Fibroblast of gingiva (primary cell): Measurements from ENCODE around the gene CCDC120.
A peak's percentile ranks its signal among the peaks of the same experiment; 100 is the strongest.

ENCODE experiments used
- DNase-seq: peaks from one replicate; pipeline ENCODE4 v3.0.0-alpha.2; 2011; ENCODE audit warnings: low read depth

Gene CCDC120, protein sequence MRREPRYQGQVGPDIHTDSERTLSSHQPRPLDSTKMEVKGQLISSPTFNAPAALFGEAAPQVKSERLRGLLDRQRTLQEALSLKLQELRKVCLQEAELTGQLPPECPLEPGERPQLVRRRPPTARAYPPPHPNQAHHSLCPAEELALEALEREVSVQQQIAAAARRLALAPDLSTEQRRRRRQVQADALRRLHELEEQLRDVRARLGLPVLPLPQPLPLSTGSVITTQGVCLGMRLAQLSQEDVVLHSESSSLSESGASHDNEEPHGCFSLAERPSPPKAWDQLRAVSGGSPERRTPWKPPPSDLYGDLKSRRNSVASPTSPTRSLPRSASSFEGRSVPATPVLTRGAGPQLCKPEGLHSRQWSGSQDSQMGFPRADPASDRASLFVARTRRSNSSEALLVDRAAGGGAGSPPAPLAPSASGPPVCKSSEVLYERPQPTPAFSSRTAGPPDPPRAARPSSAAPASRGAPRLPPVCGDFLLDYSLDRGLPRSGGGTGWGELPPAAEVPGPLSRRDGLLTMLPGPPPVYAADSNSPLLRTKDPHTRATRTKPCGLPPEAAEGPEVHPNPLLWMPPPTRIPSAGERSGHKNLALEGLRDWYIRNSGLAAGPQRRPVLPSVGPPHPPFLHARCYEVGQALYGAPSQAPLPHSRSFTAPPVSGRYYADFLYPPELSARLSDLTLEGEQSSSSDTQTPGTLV

DNA sequence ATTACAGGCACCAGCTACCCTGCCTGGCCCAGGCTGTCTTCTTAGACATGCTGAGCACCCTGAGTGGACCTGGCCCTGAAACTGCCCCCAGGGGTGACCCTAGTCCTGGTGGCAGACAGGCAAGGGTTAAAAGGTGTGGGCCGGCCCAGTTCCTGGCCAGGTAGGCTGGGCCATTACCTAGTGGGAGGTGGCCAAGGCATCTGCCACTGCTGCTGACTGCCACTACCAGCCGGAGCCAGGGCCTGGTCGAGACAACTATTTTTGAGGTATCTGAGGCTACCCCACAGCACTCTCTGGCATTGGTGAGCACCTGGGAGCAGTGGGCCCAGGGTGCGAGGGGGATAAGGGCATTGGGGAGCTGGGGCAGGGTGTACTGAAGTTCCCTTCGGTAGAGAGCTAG, at the start of gene CCDC120:
CCDC120 (plus strand) TSS at position 206 of the 400 bp plus-strand sequence. CDS start 3,043 bp downstream, outside the sequence.
- no peak for DNase-seq

DNA sequence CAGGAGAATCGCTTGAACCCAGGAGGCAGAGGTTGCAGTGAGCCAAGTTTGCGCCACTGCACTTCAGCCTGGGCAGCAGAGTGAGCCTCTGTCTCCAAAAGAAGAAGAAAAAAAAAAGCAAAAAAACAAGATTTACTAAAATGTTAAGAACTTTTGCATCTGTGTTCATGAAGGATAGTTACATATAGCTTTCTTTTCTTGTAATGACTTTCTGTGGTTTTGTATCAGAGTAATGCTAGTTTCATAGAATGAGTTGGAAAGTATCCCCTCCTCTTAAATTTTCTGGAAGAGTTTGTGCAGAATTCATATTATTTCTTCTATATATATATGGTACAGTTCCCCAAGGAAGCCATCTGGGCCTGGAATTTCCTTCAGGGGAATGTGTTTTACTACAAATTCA, 39.7 kb upstream of the CCDC120 start:
- no peak for DNase-seq

DNA sequence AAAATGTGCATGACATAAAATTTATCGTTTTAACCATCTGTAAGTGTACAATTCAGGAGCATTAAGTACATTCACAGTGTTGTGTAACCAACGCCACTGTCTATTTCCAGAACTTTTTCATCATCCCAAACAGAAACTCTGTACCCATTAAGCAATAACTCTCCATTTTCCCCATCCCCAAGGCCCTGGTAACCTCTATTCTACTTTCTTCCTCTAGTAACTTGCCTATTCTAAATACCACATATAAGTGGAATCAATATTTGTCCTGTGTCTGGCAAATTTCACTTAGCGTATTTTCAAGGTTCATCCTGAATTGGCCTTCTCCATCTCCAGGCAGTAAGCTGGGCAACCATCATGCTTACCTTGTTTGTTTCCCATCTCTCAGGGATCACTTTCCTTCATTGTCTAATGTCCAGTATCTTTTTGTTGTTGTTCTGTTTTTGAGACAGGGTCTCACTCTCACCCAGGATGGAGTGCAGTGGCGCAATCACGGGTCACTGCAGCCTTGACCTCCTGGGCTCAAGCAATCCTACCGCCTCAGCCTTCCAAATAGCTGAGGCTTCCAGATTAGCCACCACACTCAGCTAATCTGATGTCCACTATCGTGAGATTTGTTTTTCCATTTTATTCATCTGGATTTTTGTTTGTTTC, 39.1 kb upstream of the CCDC120 start:
- DNase-seq, result peak; percentile 3

DNA sequence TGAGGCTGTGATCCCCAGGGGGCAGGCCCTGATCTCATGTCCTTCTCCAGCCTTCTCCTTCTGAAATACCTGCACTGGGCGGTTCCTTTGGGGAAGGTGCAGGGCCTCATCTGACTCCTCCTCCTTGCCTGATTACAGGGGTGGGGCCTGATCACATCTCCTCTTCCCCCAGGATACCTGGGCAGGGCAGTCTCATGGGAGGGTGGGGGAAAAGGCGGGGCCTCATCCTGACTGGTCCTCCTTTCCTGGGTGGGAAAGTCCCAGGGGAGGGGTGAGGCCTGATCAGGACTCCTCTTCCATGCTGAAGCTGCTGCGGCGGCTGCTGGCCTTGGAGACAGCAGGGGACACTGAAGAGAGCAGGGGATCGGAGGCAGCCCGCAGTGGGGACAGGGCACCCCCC, 28.9 kb upstream of the CCDC120 start:
- no peak for DNase-seq

DNA sequence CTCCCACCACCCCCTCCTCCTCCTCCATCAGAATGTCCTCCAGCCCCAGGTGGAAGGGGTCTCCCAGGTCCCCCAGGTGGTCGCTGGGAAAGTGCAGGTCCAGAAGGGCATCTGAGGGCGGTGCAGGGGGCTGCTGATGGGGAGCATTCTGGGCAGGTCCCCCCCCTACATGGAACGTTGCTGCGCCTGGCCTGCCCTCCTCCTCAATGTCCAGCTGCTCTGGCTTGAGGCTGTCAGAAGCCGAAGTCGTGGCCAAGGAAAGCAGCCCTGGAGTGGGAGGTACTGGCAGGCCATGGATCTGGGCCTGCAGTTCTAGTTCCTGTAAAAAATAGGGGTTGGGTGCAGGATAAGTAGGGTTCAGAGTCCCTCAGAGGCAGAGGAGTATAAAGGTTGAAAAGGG, 28.5 kb upstream of the CCDC120 start:
- no peak for DNase-seq

DNA sequence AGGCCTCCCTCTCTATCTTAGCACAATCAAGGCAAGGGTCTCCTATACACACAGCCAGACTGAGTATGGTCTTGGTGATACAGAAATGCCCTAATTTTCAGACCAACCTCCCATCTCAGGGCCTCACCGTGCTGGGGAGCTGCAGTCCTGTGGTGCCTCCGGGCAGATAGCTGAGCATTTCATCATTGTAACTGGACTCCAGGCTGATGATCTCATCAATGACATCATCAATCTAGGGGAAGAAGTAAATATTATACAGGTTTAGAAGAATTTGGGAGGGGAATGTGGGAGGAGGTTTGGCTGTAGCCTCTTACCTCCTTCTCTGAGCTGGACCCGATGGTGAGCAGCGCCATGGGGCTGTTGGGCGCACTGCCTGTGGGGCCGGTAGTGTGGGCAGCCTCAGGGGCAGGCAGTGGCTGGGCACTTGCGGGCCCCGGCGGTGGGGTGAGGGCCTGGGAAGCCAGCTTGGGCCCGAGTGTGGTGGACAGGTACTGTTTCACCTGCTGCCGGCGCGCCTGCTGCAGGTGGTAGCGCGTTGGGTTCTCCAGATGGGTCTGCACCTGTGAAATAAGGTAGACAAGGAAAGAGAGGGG, 20.8 kb upstream of the CCDC120 start:
- DNase-seq, result peak; percentile 64

DNA sequence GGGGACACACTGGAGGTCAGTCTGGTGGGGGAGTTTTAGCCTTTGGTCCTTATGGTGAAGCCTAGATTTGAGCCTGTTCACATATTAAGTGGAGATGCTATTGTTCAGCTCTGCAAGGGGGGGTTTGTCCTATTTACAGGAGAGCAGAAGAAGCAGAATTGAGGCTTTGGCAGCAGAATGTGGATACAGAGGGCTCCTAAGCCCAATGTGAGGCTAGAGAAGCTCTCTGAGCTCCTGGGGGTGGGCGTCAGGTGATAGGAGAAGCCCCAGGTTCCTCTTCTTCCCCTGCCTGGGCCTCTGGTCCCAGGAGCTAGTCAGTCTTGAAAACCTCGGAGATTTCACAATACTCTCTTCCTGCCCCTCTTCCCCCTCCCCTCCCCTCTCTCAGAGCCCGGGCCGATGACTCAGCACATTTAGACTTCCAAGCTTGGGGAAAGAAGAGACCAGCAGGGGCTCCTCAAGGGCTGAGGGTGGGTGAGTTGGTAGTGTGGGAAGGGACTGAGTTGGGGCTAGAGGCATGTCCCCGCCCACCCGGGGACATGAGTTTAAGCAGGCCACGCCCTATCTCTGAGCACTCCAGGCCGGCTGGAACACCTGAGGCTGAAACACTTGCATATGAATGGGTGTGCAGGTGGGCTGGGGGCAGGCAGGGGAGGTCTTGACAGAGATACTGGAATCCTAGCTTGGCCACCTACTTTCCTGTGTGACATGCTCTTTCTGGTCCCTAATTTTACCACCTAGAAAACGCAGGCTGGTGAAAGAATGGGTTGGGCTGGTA, 19.0 kb upstream of the CCDC120 start:
- peak; percentile 90 for DNase-seq

DNA sequence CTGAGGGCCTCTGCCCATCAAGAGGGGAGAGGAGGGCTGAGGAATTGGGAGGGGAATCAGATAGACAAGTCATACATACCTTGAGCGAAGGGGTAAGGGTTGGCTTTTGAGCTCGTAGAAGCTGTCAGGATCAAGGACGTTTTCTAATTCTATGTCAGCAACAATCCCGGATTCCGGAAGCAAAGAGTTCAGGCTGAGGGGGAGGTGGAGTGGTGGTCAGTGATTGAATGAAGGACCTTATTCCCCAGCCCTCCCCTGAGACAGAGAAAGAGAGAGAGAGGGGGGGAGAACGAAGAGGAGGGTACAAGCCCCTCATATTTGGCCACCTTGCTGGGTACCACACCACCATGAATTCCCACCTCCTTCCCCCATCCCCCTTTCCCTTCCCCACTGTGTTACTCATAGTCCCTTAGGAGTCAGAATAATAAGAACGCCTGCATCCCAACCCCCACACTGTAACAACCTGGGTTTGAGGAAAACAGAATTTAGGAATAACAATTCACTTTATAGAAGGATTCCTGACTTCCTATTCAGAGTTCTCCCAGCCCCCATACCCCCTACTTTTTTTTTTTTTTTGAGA, 18.3 kb upstream of the CCDC120 start:
- no peak for DNase-seq

DNA sequence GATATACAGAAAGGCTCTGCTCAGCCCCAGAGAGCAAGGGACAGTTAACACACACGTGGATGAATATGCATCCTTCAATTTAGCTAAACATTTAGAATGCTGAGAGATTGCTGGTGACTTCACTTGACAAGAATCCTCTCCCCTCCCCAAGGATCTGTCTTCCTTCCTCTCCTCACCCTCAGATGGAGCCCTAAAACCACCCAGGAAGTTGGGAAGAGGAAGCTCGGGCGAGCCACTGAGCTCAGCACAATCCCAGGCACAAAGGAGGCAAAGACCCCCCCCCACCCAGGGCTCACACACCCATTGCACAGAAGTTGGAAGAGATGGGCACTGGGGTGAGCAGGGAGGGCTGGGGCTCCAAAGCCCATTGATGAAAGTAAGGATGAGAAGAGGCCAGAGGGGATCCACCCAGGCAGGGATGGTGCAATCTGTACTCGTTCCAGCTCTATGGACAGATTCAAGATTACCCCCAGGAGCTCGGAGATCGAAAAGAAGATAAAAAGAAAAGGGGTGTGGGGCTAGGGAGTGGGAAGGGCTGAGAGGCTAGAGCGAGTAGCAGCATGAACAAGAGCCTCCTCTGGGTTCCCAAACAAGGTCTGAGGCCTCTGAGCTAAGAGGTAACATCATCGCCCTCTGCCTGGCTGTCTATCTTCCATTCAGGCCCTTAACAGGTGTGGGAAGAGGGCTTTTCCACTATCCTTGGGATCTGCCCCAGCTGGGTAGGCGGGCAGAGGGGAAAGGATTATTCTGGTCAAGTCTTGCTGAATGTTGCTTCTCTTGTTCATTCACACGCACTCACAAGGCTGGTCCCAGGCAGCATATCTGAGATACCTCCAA, 16.8 kb upstream of the CCDC120 start:
- DNase-seq, result peak; percentile 44

DNA sequence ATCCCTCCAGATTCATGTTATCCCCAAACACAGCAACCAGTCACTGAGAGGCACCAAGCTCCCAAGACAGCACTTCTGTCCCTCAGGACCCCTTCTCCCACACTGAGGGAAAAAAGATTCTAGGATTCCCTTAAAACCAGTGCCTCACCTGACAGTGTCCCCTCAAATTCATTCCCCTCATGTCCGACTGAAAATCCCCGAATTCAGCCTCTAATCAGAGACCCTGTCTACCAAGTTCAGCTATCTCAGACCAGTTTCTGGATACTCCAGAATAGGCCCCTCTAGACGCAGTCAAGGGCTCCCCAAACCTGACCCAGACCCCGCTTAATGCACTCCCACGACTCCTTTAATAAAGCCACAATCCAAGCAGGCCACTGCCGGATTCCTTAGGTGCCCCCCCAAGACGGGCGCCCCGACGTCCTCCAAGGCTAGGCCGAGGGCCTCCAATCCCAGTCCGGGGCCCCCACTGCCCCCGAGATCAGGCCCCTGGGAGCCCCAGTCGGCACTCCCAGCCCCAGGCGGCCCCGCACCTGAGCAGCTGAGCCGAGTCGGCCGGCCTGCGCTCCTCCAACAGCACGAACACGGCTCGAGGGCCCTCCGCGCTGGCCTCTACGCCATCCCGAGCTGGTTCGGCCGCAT, 16.1 kb upstream of the CCDC120 start:
- DNase-seq, result no peak

DNA sequence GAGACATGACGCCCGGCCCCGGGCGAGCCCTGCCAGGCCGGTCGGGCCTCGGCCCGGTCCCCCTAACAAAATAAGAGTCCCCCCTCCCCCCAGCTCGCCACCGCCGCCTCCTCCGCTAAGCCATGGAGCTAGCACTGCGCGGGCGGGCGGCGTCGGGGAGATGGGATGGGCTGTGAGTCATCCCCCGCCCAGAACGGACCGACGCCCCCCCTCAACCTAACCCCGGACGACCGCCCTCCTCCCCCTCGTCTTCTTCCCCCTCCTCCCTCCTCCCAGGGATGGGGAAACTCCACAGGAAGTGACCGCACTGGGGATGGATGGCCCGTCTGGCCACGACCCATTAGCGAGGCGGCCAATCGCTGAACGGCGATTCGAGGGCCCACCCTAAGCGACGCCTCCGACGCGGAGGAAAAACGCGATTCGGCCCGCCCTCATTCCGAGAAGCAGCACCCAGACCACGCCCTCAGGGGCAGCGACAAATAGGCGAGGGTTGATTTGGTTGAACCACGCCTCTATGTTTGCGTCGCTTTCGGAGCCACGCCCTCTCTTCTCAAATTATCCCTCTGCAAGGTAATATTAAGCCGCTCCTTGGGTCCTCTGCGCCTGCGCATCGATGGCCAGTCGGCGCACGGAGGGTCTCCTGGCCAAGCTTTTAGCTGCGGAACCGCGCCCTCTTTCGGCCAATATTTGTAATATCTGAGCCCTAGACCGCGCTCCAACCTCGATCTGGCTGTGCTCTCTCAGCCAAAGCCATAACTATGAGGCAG, 15.4 kb upstream of the CCDC120 start, which contains the start of gene TFE3:
TFE3 (minus strand) TSS at position 138 of the 767 bp plus-strand sequence; CDS start at position 7, 131 bp downstream.
- peak; percentile 99 for DNase-seq

DNA sequence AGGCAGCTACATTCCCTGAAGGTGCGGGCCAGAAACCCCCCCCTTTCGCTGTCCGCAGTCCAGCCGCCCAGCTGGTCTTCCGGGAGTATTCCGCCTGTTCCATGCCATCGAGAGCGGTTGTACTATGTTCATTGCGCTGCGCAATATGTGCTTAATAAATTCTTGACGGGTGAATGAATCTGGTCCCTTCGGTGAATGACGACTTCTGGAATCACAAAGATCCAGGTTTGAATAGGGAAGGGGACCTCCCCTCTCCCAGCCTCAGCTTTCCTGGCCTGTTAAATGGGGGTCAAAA, 14.9 kb upstream of the CCDC120 start:
- DNase-seq, result no peak

DNA sequence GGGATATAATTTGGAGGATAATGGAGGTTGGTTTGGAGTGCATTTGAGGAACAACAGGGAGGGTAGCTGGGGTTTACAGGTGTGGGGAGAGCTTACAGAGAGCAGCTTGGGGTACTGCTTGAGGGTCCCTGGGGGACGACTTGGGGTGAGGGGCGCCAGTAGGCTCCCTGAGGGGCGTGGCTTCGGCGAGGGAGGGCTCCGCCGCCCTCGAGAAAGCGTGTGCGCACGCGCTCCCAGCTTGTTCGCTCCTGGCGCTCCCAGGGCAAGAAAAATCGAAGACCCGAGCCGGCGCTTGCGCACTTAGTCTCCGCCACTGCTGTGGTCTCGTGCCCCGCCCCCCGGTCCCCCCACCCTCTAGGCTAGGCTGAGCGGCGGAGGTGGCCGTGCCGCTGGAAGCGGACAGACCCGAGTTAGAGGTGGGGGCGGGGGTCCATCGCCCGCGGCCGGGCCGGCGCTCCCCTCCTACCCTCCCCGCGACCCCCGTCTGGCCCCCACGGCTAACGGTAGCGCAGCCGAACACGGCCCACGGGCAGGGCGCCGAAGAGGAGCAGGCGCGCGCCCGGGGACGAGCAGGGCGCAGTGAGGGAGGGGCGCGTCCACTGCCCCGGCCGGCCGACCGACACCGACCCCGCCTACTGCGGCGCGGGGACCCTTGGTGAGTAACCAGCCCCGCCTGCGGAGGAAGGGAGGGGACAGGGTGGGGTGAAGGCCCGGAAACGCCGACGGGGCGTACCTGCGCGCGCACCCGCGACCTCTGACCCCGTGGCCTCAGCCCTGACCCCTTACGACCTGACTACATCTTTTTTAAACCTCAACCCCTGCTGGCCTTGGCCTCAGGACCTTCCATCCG, 5.4 kb upstream of the CCDC120 start:
- no peak for DNase-seq

DNA sequence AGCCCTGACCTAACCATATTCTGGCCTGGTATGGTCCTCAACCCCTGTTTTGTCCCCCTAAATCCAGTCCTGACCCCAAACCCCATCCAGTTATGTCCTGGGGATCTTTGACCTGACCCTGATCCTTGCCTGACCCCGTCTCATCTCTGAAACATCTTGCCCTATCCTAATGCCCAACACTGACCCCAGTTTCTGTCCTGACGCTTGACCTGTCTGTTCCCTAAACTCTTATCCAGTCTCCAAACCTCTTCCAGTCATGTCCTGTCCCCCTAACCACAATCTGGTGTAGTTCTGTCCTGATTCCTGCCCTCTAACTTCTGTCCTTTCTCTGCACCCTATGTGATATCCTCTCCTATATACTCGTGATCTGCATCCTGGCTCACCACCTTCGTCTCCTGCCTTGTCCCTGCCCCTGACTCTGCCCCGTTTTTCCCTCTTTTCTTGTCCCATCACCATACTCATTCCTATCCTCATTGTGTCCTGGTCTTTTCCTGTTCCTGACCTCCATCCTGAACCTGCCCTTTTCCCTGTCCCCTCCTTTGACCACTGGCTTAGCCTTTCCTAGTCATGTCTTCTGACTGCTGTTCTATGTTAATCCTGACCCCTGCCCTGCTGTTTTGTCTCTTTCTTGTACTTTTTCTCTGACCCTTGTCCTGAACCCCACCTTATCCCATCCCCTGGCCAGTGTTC, 4.6 kb upstream of the CCDC120 start:
- no peak for DNase-seq

DNA sequence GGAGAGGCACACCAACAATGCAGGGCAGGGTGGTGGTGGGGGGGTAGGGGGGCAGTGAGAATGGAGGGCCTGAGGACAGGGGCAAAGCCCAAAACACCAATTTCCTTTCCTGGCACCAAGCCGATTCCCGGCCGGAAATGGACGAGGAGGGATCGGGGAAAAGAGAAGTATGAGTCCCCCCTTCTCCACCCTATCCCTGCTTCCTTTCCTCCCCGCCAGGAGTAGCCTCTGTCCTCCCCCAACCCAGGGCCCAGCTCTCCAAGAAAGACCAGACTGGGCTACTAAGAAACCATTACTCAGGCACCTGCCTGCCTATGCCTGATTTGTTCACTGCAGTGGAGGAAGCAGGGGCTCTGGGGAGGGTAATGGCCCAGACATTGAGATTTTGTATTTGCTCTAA, 402 bp downstream of the CCDC120 start:
- no peak for DNase-seq

DNA sequence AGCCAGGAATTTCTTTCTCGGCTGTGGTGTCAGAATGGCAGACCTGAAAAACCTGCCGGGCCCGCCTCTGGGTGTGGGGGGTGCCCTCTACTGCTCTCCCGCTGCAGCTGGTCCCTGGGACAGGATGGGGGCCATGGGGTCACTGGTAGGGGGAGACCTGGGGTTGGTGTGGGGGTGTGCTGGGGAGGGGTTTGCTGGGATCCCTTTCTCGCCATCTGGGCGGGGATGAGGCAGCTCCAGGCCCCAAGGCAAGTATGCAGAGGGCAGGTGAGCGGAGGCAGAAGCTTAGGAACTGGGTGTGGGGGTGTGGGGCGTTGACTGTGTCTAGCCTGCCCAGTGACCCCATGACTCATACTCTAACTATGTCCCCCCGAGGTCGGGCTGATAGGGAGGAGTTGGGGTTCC, 884 bp downstream of the CCDC120 start:
- DNase-seq, result no peak

DNA sequence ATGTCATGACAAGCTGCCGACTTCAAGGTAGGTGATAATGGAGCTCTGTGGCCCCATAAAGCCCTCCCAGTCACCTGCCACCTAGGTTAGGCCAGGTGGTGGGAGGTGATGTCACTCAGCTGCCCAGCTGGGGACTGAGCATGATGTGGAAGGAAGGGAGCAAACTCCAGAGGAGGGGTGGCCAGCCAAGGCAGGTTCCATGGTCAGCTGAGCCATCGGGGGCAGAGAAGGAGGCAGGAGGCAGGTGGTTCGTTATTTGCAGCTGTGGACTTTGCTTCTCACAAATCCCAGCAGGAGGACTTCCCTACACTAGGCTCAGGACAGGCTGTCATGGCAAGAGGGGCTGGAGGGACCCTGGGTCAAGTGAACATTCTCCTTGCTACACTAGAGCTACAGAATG, 2.1 kb downstream of the CCDC120 start:
- DNase-seq, result no peak

DNA sequence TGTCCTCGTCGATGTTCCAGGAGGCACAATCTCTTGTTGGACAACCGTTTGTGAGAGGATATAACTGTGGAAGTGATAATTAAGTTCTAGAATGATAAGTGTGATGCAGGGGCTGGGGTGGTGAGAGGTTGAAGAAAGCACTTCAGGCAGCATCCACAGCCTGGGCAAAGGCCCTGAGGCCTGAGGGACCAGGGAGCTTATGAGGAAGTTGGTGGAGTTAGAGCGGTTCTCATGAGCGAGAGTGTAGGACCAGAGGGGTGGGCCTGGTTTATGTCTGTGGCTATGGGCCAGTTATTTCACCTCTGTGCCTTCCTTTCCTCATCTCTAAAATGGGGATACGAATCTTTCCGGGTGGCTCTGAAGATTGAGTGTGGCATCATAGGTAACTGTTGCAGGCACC, 2.7 kb downstream of the CCDC120 start:
- no peak for DNase-seq
